Prostate gland (tissue), 2 donors: Measurements from ENCODE around the gene SNAI3. TPM values are rescaled to one million over a fixed set of nuclear protein-coding genes. Genes with fewer than 3 reads are reported as not detected.

Experiments used
- DNase-seq: peaks from one replicate; pipeline ENCODE4 v3.0.0-alpha.2; 2019; ENCODE audit warnings: low spot score
- H3K27ac ChIP-seq, 2 donors: fragments of 200-600 bp; sonication (generic); 2 replicates each; pipeline ENCODE4 v1.5.1; 2017 to 2019
- H3K27me3 ChIP-seq: fragments of 200-600 bp; sonication (generic); replicated peaks from 2 replicates; pipeline ENCODE4 v1.5.1; 2019; ENCODE audit not compliant: insufficient read depth
- H3K36me3 ChIP-seq, 2 donors: fragments of 200-600 bp; sonication (generic); 1 replicate in 1 of 2; 2 replicates in 1 of 2; pipeline versions ENCODE4 v1.5.1 to v1.8.1; 2017 to 2019
- H3K4me1 ChIP-seq: fragments of 200-600 bp; sonication (generic); replicated peaks from 2 replicates; pipeline ENCODE4 v1.5.1; 2019
- H3K4me3 ChIP-seq, 2 donors: fragments of 200-600 bp; sonication (generic); 2 replicates each; pipeline ENCODE4 v1.5.1; 2017 to 2019
- H3K9me3 ChIP-seq: fragments of 200-600 bp; sonication (generic); 2 replicates; pipeline ENCODE4 v1.5.1; 2017
- POLR2A ChIP-seq: fragments of 450-650 bp; IDR thresholded peaks from one replicate; pipeline ENCODE4 v1.6.1; 2016; ENCODE audit warnings: antibody characterized with exemption, mild to moderate bottlenecking
- POLR2AphosphoS5 ChIP-seq: sonication (generic); formaldehyde crosslinking; IDR thresholded peaks from one replicate; pipeline ENCODE4 v1.6.1; 2017; ENCODE audit warnings: antibody characterized with exemption
- WGBS: methylation state at CpG from one replicate; pipeline ENCODE4 v1.1.5; 2018; 5-methylcytosine and 5-hydroxymethylcytosine counted together
- intact Hi-C: fragments of 100-400 bp; cut with DNase I; formaldehyde crosslinking; loops from one replicate; pipeline ENCODE4 v1.14.2; 2022
- total RNA-seq, 2 donors: library from RNA; depleted of rRNA; stranded (reverse); fragments of >200 nt; gene quantifications; one replicate each; pipeline ENCODE4 v1.1.0, GENCODE V29; 2016
- TF ChIP-seq, protein P1 (sequence below), 4 experiments: fragments of 200-600 bp in 2 of 4; fragments of 450-650 bp in 2 of 4; sonication (generic) in 2 of 4; IDR thresholded peaks; 1 replicate in 3 of 4; 2 replicates in 1 of 4; pipeline ENCODE4 v1.5.1; 2016 to 2019; ENCODE audit warnings: antibody characterized with exemption in 4 of 4, mild to moderate bottlenecking in 2 of 4, moderate library complexity in 2 of 4

Gene SNAI3
- total RNA-seq, 2 donors from 2014 or later = 0.46 to 2.8 TPM

DNA sequence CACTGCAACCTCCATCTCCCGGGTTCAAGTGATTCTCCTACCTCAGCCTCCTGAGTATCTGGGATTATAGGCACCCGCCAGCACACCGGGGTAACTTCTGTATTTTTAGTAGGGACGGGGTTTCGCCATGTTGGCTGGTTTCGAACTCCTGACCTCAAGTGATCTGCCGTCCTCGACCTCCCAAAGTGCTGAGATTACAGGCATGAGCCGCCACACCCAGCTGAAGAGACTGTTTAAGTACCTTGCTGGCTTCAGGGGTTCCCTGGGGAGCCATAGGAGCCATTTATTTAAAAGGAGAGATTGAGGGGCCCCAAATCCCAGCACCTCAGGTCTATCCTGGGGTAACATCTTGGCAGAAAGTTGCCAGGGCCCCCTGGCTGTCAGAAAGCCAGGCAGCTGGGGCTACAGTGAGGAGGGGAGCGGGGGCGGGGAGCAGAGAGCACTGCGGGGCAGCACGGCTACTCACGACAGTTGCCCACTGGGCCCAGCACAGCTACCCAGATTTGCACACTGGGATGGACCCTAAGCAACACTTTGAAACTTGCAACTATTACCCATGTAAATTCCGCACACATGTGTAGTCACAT, 1.6 kb downstream of the SNAI3 start:
- peaks cover 3% of the 10 kb centered on the region for H3K27me3 ChIP-seq
- H3K9me3 ChIP-seq = no peaks in the 10 kb centered on the region
- DNase-seq = no peak
- no peak overlapping the region for H3K4me3 ChIP-seq
- 68% methylated on average over 15 of the region's 15 CpGs for WGBS
- H3K36me3 ChIP-seq = no peaks in the 10 kb centered on the region
- H3K4me1 ChIP-seq = peaks cover 6% of the 10 kb centered on the region
- no peak overlapping the region for H3K27ac ChIP-seq
- intact Hi-C loops = no loop called here
- TF ChIP-seq, protein P1, sequence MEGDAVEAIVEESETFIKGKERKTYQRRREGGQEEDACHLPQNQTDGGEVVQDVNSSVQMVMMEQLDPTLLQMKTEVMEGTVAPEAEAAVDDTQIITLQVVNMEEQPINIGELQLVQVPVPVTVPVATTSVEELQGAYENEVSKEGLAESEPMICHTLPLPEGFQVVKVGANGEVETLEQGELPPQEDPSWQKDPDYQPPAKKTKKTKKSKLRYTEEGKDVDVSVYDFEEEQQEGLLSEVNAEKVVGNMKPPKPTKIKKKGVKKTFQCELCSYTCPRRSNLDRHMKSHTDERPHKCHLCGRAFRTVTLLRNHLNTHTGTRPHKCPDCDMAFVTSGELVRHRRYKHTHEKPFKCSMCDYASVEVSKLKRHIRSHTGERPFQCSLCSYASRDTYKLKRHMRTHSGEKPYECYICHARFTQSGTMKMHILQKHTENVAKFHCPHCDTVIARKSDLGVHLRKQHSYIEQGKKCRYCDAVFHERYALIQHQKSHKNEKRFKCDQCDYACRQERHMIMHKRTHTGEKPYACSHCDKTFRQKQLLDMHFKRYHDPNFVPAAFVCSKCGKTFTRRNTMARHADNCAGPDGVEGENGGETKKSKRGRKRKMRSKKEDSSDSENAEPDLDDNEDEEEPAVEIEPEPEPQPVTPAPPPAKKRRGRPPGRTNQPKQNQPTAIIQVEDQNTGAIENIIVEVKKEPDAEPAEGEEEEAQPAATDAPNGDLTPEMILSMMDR (IDR thresholded peaks at IDR 0.05) = no peak
- TF ChIP-seq POLR2A (no peak), POLR2AphosphoS5 (no peak)

DNA sequence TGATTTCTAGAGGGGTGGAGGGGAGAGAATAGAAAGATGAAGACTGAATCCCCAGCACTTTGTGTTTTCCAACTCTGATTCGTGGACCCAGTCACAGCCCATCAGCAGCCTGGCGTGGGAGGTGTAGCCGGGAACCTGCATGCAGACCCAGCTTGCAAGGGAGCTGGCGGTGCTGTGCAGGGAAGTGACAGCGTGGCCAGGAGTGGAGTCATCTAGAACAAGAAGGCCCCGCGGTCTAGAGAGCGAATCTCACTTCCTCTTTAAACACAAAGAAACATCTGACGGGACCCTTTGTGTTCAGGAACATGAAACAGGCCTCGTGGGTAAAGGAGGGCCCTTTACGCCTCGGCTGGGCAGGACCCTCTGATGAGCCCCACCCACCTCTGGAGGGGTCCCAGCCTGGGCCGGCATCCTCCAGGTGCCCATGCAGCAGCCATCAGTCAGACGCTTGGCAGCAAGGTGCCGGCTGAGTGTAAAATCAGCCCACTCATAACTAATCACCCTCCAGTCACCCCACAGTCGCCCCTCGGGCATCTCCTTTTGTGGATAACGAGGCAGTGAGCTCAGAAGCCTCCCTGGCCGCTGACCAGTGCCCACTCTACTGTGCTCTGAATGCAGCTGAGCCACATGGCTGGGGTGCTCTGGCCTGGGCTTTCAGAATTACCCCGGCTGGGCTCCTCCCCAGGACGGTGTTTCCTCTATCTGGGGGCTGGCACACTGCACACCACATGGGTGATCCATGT, 4.4 kb downstream of the SNAI3 start:
- WGBS = 31% methylated on average over 21 of the region's 21 CpGs
- no peaks in the 10 kb centered on the region for H3K36me3 ChIP-seq
- intact Hi-C loops = no loop called here
- TF ChIP-seq, protein P1 (IDR thresholded peaks at IDR 0.05) = no peak
- TF ChIP-seq POLR2A (no peak), POLR2AphosphoS5 (no peak)
- DNase-seq = no peak
- H3K27me3 ChIP-seq = no peaks in the 10 kb centered on the region
- H3K27ac ChIP-seq = no peak overlapping the region
- no peak overlapping the region for H3K4me3 ChIP-seq
- H3K4me1 ChIP-seq = peaks cover 6% of the 10 kb centered on the region
- no peaks in the 10 kb centered on the region for H3K9me3 ChIP-seq

DNA sequence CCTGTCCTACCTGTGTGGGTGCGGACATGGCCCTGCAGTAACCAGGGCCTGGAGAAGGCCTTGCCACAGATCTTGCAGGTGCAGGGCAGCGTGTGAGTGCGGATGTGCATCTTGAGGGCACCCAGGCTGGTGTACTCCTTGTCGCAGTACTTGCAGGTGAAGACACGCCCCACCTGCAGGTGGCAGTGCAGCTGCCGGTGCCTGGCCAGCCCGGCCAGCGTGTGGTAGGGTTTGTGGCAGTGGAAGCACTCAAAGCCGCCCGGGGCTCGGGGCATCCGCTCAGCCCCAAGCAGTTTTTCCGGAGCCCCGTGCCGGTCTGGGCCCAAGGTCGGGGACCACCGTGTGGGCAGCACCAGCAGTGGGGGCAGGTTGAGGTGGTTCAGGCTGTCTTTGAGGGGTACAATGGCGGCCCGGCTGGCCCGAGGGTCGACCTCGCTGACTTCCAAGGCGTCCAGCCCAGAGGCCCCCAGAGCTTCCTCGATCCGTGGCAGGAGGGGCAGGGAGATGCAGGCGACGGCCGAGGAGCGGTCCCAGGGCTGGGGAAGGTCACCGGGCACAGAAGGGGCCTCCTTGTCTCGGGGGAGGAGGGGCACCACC, 5.1 kb downstream of the SNAI3 start:
- H3K4me1 ChIP-seq = peaks cover 6% of the 10 kb centered on the region
- intact Hi-C loops = no loop called here
- H3K36me3 ChIP-seq = no peaks in the 10 kb centered on the region
- TF ChIP-seq POLR2AphosphoS5 = no peak
- TF ChIP-seq, protein P1 (IDR thresholded peaks at IDR 0.05) = peak in 1 of 4 experiments; percentile 19
- DNase-seq = no peak
- 57% methylated on average over 31 of the region's 31 CpGs for WGBS
- no peaks in the 10 kb centered on the region for H3K27me3 ChIP-seq
- no peak overlapping the region for H3K27ac ChIP-seq
- H3K4me3 ChIP-seq = no peak overlapping the region
- H3K9me3 ChIP-seq = no peaks in the 10 kb centered on the region

DNA sequence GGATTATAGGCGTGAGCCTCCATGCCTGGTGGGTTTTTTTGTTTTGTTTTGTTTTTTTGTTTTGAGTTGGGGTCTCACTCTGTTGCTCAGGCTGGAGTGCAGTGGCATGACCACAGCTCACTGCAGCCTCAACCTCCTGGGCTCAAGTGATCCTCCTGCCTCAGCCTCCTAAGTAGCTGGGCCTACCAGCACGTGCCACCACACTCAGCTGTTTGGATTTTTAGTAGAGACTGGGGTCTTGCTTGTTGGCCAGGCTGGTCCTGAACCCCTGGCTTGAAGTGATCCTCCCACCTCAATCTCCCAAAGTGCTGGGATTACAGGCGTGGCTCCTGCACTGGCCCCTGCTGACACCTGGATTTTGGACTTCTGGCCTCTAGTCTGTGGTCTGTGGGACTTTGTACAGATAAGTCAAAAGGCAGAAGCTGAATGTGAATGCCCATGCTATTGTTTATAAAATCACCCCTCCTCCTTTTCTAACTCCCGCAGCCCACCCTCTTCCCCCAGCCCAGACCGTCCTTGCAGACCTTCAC, 5.7 kb downstream of the SNAI3 start:
- Histone ChIP-seq H3K4me3 (no peak overlapping the region), H3K36me3 (no peaks in the 10 kb centered on the region), H3K27ac (no peak overlapping the region), H3K4me1 (peaks cover 4% of the 10 kb centered on the region), H3K9me3 (no peaks in the 10 kb centered on the region), H3K27me3 (no peaks in the 10 kb centered on the region)
- TF ChIP-seq, protein P1 (IDR thresholded peaks at IDR 0.05) = no peak
- TF ChIP-seq POLR2AphosphoS5 (no peak), POLR2A (no peak)
- intact Hi-C loops = no loop called here
- WGBS = 78% methylated on average over 5 of the region's 5 CpGs
- no peak for DNase-seq
